Ammon's horn (tissue), 1 donor: ENCODE data around the gene CTTN.
"Not testable (repeated sequence)": the region's sequence is repeated elsewhere in the genome, so short reads cannot be mapped to it uniquely, and the experiment has no call there.

Source experiments
- DNase-seq: peaks from one replicate; pipeline ENCODE4 v3.0.0-alpha.2; 2016; ENCODE audit warnings: low spot score

CTTN gene

DNA sequence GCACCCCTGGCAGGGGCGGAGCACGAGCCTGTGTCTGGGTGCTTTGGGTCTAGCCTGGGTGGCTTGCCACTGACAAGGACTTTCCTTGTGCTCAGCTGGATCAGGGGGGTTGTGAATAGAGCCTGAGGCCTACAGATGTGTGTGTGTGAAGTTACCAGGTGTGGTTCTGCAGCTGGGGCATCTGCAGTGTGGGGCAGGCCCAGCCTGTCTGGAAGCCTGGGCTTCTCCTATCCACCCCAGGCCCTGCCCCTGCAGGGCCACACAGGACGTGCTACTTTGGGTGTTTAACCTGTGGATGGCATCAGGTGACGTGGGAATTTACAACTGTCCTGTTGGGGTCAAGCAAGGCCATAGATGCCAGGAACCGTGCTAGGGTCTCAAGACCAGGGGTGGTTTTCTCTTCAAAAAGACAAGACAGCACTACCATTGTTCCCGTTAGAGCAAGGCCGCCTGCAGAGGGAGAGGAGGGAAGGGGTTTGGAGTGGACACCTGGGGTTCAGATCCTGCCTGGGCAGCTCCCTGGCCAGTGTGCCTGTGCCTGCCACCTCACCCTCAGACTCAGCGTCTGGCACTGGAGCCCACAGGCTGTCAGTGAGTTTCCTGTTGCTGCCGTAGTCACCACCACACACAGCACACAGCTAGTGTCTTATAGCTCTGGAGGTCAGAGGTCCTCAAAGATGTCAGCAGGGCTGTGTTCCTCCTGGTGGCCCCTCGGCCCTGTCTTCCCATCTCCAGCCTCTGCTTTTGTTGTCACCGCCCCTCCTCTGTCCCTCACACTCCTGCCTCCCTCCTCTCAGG lies 31.6 kb downstream of the CTTN start:
- DNase-seq, result no peak

DNA sequence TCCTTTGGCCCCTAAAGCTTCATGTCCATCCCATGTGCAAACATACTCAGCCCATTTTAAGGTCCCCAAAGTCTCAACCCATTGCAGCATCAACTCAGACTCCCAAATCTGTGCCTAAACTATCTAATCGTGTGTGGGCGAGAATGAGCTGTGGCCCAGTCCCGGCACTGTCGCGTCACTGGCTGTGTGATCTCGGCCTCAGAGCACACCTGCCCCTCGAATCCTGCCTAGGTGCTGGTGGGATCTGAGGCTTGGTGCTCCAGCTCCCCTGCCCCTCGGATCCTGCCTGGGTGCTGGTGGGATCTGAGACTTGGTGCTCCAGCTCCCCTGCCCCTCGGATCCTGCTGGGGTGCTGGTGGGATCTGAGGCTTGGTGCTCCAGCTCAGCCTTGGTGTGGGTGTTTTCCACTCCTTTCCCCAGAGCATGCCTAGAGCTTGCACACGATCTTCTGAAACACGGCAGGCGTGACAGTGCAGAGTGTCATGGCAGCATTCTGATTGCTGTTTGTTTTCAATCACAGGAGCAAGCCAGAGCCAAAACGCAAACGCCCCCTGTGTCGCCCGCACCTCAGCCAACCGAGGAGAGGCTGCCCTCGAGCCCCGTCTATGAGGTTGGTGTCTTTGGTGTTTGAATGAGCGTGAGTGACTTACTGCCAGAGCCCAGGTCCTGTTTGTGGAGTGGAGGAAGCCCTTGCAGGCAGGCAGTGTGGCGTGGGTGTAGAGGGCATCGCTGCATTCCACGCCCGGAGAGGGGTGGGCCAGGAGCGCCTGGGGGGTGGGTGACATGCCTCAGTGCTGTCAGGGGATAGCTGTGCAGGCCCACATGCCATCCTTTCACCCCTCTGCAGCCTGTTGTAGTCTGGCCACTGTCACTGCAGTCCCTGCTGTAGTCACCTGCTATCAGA lies 32.6 kb downstream of the CTTN start:
- DNase-seq, result no peak

GRCh38 chr11:70431611-70432010 lies 33.3 kb downstream of the CTTN start:
- no peak for DNase-seq

GRCh38 chr11:70432065-70432464 lies 33.7 kb downstream of the CTTN start:
- no peak for DNase-seq

- no peak for DNase-seq
Measured at GRCh38 chr11:70432580-70432979, 34.3 kb downstream of the CTTN start.

DNA sequence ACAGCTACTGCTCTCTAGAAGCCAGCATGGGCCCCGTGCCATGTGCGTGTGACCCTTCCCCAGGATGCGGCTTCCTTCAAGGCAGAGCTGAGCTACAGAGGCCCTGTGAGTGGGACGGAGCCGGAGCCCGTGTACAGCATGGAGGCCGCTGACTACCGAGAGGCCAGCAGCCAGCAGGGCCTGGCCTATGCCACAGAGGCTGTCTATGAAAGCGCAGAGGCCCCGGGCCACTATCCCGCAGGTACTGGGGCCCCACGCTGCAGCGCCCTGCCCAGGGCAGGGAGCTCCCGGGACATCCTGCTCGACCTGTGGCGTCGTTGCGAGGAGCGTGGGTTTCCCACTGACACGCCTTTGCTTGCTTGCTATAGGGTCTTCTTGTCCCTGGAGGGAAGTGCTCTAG lies 34.7 kb downstream of the CTTN start:
- DNase-seq, result no peak

DNA sequence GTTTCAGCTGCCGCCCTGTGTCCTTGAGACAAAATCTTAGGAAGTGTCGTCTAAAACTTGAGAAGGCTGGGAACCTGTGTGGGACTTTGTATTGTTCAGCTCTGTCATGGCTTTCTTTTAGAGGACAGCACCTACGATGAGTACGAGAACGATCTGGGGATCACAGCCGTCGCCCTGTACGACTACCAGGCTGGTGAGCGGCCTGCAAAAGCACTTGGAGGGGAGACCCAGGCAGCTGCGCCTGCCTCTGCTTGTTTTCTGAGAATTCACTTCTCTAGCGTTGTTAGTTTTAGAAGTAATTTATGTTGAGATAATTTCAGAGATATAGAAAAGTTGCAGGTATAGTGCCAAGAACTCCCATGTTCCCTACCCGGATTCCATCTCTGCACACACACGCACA lies 35.2 kb downstream of the CTTN start:
- no peak for DNase-seq

DNA sequence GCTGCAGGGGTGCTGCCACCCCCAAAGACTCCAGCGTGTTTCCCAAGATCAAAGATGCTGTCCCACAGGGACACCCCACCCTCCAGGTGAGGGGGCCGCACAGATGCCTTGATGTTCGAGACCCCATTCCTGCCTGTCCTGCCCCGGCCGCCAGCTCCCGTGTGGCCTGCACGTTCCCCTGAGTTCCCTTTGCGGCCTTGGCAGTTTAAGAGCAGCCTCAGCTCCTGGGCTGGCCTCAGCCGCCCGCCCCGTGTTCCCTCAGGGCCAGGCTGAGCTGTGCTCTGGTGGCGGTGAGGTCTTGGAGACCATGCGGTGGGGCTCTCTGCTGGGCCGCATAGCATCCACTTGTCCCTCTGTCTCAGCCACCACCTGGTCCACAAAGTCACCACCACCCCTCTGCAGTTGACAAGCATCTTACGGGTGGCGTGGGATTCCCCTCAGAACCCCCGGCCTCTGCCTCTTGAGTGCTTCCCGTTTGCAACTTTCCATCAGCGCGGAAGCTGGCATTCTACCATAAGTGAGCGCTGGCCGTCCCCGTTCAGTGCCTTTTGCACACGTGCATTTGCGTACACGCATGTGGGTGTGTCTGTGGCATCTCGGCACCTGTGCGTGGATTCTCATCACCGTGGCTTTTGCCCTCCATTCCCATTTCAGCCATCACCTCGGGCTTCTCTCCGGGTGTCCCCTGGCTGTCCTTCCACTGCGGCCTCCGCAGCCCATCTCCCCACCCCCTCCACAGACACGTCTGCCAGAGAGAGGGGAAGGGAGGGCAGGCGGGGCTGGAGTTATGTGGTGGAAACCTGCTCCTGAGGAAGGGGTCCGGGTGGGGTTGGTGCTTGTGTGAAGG lies 35.9 kb downstream of the CTTN start:
- DNase-seq, result no peak

DNA sequence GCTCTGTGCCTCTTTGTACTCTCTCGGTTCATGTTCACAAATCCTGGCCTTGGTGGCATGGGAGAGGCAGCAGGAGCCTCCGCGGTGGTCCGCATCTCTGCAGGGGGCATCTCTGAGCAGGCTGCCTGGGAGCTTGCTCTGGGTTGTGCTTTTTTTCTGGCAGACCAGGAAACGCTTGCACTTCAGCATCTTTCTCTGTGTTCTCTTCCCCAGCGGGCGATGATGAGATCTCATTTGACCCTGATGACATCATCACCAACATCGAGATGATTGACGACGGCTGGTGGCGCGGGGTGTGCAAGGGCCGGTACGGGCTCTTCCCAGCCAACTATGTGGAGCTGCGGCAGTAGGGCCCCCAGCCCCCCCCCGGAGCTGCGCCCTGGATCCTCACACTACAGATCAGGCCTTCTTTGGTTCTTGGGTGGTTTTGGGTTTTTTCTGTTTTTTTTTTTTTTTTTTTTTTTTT lies 36.5 kb downstream of the CTTN start:
- DNase-seq, result no peak

DNA sequence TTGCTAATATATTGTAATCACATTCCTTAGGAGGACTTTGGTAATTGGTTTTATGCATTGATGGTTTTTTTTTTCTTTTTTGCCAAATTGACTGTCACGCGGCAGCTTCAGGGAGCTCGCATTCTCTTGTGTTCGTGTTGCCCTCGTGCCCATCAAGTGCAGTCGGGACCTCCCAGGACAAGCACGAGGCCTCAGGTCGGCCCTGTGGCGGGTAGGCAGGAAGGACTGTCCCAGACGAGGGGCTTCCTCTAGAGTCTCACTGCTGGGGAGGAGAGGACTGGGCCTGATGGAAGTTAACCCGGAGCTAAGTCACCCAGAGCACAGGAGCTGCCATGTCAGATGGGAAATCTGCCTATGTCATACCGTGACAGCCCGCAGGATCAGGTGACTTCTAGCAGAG lies 37.0 kb downstream of the CTTN start:
- DNase-seq, result no peak

GRCh38 chr11:70435765-70436500 lies 37.6 kb downstream of the CTTN start:
- no peak for DNase-seq

DNA sequence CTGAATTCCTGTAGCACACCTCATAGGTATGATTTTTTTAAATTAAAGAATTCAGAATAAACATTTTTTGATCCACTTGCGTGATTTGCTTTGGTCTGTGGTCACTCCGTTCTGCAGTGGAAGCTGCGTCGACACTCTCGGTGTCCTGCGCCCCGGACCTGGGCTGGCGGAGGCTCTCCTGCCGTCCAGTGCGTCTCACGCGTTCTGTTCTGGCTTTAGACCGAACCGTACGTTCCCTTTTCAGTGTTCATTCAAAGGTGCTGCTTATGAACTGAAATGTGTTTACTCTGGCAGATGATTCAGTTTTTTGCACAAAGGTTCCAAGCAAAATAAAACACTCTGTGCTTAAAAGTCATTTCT lies 38.2 kb downstream of the CTTN start:
- no peak for DNase-seq

- no peak for DNase-seq
Measured at GRCh38 chr11:70437111-70437784, 38.9 kb downstream of the CTTN start.

DNA sequence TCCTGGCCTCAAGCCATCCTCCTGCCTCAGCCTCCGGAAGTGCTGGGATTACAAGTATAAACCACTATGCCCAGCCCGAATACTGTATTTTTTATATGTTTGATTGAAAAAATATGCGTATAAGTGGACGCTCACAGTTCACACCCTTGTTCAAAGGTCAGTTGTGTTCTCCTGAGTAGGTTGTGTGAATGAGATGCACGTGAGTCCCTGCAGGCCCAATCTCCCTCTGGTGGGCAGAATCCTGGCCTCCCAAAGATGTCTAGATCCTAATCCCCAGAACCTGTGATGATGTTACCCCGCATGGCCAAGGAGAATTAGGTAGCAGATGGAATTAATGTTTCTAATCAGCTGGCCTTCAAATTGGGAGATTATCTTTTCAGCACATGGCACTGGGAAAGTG lies 41.9 kb downstream of the CTTN start:
- DNase-seq, result no peak

DNA sequence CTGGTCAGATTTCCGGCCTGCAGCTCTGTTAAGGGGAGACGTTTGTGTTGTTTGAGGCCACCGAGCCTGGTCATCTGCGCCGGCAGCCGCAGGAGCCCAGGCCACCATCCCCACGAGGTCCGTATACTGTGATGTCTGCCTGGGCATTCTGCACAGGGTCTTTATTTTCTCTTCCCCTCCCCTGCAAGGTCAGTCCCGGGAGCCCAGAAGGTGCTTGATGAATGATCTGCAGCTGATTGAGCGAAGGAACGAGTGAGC lies 45.4 kb downstream of the CTTN start:
- no peak for DNase-seq

DNA sequence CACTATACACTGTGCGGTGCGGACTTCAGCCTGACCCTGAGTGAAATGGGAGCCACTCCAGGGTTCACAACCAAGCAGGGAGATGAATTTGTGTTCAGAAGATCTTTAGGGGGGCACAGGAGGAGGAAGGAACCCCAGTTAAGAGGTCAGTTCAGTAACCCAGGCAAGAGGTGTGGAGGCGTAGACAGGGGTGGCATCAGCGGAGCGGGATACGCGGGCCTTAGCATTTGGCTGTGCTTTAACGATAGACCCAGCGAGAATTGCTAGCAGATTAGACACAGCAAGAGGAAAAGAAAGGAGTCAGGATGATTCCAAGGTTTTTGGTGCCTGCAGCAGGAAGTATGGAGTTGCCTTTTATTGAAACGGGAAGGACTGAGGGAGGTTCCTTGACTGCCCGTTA lies 46.8 kb downstream of the CTTN start:
- no peak for DNase-seq

GRCh38 chr11:70445605-70446004 lies 47.3 kb downstream of the CTTN start:
- DNase-seq, result no peak

- DNase-seq, result no peak
Measured at GRCh38 chr11:70448983-70449567, 50.7 kb downstream of the CTTN start.

DNA sequence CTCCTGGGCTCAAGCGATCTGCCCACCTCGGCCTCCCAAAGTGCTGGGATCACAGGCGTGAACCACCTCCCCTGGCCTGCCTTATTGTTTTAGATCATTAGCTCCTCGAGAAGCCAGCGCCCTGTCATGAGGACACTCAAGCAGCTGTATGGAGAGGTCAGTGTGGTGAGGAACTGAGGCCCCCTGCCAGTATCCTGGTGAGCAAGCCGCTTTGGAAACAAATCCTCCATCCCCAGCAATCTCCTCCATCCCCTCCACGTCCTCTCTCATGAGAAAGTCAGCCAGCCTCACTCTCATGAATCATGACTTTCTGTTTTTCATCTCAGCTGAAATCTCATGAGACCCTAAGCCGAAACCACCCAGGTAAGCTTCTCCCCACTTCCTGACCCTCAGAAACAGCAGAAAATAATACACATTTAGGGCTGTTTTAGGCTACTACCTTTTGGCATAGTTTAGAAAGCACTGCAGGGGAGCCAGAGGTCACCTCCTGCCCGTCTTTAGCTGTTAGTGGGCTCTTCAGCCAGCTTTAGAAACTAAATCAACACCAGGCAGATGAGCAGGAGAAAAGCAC lies 56.0 kb downstream of the CTTN start:
- no peak for DNase-seq

- not testable (repeated sequence) for DNase-seq
Measured at GRCh38 chr11:70454811-70455210, 56.5 kb downstream of the CTTN start.

DNA sequence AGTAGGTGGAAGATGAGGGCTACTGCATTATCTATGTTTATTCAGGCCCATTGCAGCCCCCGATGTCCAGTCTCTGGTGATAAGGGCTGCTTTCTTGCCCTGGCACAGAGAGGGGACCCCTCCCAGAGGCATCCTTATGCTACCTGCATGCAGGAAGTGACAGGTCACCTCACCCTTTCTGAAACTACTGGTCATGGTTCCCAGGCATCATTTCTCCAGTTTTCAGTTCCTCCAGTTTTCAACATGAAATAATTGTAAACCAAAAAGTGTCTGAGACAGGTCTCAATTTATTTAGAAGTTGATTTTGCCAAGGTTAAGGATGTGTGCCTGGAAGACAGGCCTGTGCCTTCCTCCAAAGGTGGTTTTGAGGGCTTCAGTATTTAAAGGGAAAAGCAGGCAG lies 57.0 kb downstream of the CTTN start:
- no peak for DNase-seq
